ENCODE results near the gene RALGAPA1.
A peak's percentile ranks its signal among the peaks of the same experiment; 100 is the strongest.
"Not testable (repeated sequence)": the region's sequence is repeated elsewhere in the genome, so short reads cannot be mapped to it uniquely, and the experiment has no call there.

Gene RALGAPA1

DNA sequence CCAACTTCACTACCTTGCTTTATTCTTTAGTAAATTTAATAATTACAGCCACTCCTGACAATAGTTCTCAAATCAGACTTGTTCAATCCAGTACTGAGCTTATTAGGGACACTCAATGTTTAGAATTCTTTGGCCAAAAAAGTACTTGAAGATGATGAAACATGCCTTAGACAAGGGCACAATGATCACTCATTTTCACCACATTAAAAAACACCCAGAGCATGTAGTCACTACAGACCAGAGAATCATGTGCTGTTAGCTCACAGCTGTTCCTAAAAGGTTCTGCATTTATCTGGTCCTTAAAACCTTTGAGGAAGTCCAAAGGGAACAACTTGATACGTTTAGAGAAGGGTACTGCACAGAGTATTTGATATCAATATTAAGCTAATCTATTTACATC lies 176.4 kb downstream of the RALGAPA1 start:
- peak; percentile 41 for DNase-seq (ENCODE audit: low read depth)
- no peak for TF ChIP-seq CTCF (conservative IDR thresholded peaks at IDR 0.05; ENCODE audit: control insufficient read depth, insufficient read depth, low read depth, low read length)
- no peak overlapping the region for H3K4me3 ChIP-seq (ENCODE audit: control insufficient read depth, low read depth, low read length)

DNA sequence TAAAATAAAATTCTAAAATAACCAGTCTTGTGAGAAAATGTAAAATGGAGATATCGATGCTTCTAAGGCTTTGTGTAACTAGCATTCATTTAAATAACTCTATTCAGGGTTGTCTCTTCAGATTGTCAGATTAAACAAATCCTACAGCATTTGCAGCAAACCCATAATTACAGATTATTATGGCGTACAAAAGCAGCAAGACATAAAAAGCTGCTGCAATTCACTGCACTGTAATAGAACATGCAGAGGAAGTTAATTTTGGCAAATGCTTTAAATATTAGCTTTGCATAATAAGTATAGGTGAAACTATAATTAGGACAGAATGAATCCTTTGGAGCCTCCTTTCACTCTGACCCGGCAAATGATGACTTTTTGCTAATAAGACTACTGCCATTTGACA lies 176.8 kb downstream of the RALGAPA1 start:
- TF ChIP-seq CTCF (conservative IDR thresholded peaks at IDR 0.05; ENCODE audit: control insufficient read depth, insufficient read depth, low read depth, low read length): no peak
- DNase-seq (ENCODE audit: low read depth): no peak
- H3K4me3 ChIP-seq (ENCODE audit: control insufficient read depth, low read depth, low read length): no peak overlapping the region

- no peak overlapping the region for H3K4me3 ChIP-seq (ENCODE audit: control insufficient read depth, low read depth, low read length)
- no peak for TF ChIP-seq CTCF (conservative IDR thresholded peaks at IDR 0.05; ENCODE audit: control insufficient read depth, insufficient read depth, low read depth, low read length)
- DNase-seq (ENCODE audit: low read depth): no peak
These were observed 177.9 kb downstream of the RALGAPA1 start for GRCh38 chr14:35631071-35631805.

DNA sequence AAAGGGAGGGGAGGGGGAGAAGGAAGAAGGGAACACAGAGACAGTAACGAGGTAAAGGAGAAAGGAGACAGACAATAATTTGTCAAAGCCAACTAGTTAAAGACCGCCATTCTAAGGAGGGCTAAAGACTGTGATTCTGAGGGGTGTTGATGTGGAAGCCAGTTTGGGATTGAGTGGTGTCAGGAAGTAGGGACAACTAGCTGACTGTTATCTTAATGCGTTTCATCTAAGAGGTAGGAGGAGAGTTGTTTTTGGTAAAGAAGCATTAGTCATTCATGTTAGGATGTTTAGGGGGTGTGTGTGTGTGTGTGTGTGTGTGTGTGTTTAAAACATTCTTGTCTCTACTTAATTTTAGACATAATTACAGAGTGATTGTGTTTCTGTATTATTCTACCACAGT lies 180.1 kb downstream of the RALGAPA1 start:
- H3K4me3 ChIP-seq (ENCODE audit: control insufficient read depth, low read depth, low read length): no peak overlapping the region
- peak; percentile 2 for DNase-seq (ENCODE audit: low read depth)
- no peak for TF ChIP-seq CTCF (conservative IDR thresholded peaks at IDR 0.05; ENCODE audit: control insufficient read depth, insufficient read depth, low read depth, low read length)

- not testable (repeated sequence) for H3K4me3 ChIP-seq (ENCODE audit: control insufficient read depth, low read depth, low read length); DNase-seq (ENCODE audit: low read depth)
These were observed 182.1 kb downstream of the RALGAPA1 start for GRCh38 chr14:35626947-35627346.

DNA sequence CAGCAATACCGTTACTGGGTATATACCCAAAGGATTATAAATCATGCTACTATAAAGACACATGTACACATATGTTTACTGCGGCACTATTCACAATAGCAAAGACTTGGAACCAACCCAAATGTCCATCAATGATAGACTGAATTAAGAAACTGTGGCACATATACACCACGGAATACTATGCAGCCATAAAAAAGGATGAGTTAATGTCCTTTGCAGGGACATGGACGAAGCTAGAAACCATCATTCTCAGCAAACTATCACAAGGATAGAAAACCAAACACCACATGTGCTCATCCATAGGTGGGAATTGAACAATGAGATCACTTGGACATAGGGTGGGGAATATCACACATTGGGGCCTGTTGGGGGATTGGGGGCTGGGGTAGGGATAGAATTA lies 187.1 kb downstream of the RALGAPA1 start:
- H3K4me3 ChIP-seq (ENCODE audit: control insufficient read depth, low read depth, low read length): not testable (repeated sequence)

GRCh38 chr14:35619998-35620397 lies 189.1 kb downstream of the RALGAPA1 start:
- DNase-seq (ENCODE audit: low read depth); H3K4me3 ChIP-seq (ENCODE audit: control insufficient read depth, low read depth, low read length): not testable (repeated sequence)

More for the DNA sequence above, 187.1 kb downstream of the RALGAPA1 start:
- not testable (repeated sequence) for DNase-seq (ENCODE audit: low read depth)

GRCh38 chr14:35619461-35619860 lies 189.6 kb downstream of the RALGAPA1 start:
- DNase-seq (ENCODE audit: low read depth); H3K4me3 ChIP-seq (ENCODE audit: control insufficient read depth, low read depth, low read length): not testable (repeated sequence)

- DNase-seq (ENCODE audit: low read depth): no peak
- H3K4me3 ChIP-seq (ENCODE audit: control insufficient read depth, low read depth, low read length): no peak overlapping the region
- no peak for TF ChIP-seq CTCF (conservative IDR thresholded peaks at IDR 0.05; ENCODE audit: control insufficient read depth, insufficient read depth, low read depth, low read length)
These were observed 191.6 kb downstream of the RALGAPA1 start for GRCh38 chr14:35617500-35617899.
